ENCODE data around the gene KLHL2. TPM values are rescaled to one million over a fixed set of nuclear protein-coding genes. Genes with fewer than 3 reads are reported as not detected.

The KLHL2 gene
- total and polyA plus RNA-seq, 2 of the 13 experiments (the other 11 are each of a cell fraction or from before 2014, with no cell fraction given): 9.2 to 17.6 TPM

- TF ChIP-seq CHD4 (IDR thresholded peaks at IDR 0.05; ENCODE audit: borderline replicate concordance, low read length) (0 out of 2 replicates have a peak, but pooled peaks have one; percentile 42), ZNF724P (CRISPR knock-in tag; IDR thresholded peaks at IDR 0.05; ENCODE audit: borderline replicate concordance) (no peak), ZSCAN22 (CRISPR knock-in tag; IDR thresholded peaks at IDR 0.05) (no peak), FOXM1 (CRISPR knock-in tag; IDR thresholded peaks at IDR 0.05) (no peak), ZNF761 (CRISPR knock-in tag; conservative IDR thresholded peaks at IDR 0.05) (0 out of 2 replicates have a peak, but pooled peaks have one; percentile 42), HBP1 (CRISPR knock-in tag; IDR thresholded peaks at IDR 0.05; ENCODE audit: low read depth) (no peak), ZNF232 (CRISPR knock-in tag; IDR thresholded peaks at IDR 0.05; ENCODE audit: borderline replicate concordance) (no peak; the same call in 1 of the 2 replicates), ZNF615 (CRISPR knock-in tag; IDR thresholded peaks at IDR 0.05; ENCODE audit: borderline replicate concordance) (no peak), NFKB2 (CRISPR knock-in tag; IDR thresholded peaks at IDR 0.05; ENCODE audit: borderline replicate concordance) (no peak), SNRNP70 (IDR thresholded peaks at IDR 0.05; ENCODE audit: low read depth, low read length) (no peak), GABPA (IDR thresholded peaks at IDR 0.05; ENCODE audit: low read depth, low read length) (no peak), GABPA (CRISPR knock-in tag; IDR thresholded peaks at IDR 0.05; ENCODE audit: low read depth) (peak; percentile 26; the same call in 1 of the 2 replicates), MAF1 (CRISPR knock-in tag; IDR thresholded peaks at IDR 0.05; ENCODE audit: borderline replicate concordance) (no peak), ATF7 (IDR thresholded peaks at IDR 0.05) (peak; percentile 70), ATF7 (CRISPR knock-in tag; IDR thresholded peaks at IDR 0.05) (no peak; the same call in 1 of the 2 replicates), ZNF569 (CRISPR knock-in tag; IDR thresholded peaks at IDR 0.05; ENCODE audit: borderline replicate concordance) (no peak), GPBP1L1 (CRISPR knock-in tag; IDR thresholded peaks at IDR 0.05) (no peak), SYNCRIP (IDR thresholded peaks at IDR 0.05; ENCODE audit: insufficient read depth, low read depth, low read length) (no peak), ZNF552 (CRISPR knock-in tag; IDR thresholded peaks at IDR 0.05; ENCODE audit: borderline replicate concordance) (no peak), DBP (CRISPR knock-in tag; IDR thresholded peaks at IDR 0.05; ENCODE audit: not compliant biosample characterization) (no peak)
- TF ChIP-seq, protein P1, sequence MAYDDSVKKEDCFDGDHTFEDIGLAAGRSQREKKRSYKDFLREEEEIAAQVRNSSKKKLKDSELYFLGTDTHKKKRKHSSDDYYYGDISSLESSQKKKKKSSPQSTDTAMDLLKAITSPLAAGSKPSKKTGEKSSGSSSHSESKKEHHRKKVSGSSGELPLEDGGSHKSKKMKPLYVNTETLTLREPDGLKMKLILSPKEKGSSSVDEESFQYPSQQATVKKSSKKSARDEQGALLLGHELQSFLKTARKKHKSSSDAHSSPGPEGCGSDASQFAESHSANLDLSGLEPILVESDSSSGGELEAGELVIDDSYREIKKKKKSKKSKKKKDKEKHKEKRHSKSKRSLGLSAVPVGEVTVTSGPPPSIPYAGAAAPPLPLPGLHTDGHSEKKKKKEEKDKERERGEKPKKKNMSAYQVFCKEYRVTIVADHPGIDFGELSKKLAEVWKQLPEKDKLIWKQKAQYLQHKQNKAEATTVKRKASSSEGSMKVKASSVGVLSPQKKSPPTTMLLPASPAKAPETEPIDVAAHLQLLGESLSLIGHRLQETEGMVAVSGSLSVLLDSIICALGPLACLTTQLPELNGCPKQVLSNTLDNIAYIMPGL (CRISPR knock-in tag; IDR thresholded peaks at IDR 0.05; ENCODE audit: borderline replicate concordance in 1 of 2, low read depth in 1 of 2): no peak
- TF ChIP-seq, protein P2, sequence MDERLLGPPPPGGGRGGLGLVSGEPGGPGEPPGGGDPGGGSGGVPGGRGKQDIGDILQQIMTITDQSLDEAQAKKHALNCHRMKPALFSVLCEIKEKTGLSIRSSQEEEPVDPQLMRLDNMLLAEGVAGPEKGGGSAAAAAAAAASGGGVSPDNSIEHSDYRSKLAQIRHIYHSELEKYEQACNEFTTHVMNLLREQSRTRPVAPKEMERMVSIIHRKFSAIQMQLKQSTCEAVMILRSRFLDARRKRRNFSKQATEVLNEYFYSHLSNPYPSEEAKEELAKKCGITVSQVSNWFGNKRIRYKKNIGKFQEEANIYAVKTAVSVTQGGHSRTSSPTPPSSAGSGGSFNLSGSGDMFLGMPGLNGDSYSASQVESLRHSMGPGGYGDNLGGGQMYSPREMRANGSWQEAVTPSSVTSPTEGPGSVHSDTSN (CRISPR knock-in tag; IDR thresholded peaks at IDR 0.05): no peak
- TF ChIP-seq, protein P3, sequence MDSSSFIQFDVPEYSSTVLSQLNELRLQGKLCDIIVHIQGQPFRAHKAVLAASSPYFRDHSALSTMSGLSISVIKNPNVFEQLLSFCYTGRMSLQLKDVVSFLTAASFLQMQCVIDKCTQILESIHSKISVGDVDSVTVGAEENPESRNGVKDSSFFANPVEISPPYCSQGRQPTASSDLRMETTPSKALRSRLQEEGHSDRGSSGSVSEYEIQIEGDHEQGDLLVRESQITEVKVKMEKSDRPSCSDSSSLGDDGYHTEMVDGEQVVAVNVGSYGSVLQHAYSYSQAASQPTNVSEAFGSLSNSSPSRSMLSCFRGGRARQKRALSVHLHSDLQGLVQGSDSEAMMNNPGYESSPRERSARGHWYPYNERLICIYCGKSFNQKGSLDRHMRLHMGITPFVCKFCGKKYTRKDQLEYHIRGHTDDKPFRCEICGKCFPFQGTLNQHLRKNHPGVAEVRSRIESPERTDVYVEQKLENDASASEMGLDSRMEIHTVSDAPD (CRISPR knock-in tag; IDR thresholded peaks at IDR 0.05): peak; percentile 72; the same call in 1 of the 2 replicates
Measured at GRCh38 chr4:165369522-165369921, 162.2 kb downstream of the KLHL2 start (continued).
